ENCODE results near the gene RPL11. TPM values are rescaled to one million over a fixed set of nuclear protein-coding genes. Genes with fewer than 3 reads are reported as not detected.

Gene RPL11
- total RNA-seq, 3 donors from 2014 or later (not counting 1 experiment from before 2014, with no cell fraction given) = 609 to 795 (median 740) TPM

DNA sequence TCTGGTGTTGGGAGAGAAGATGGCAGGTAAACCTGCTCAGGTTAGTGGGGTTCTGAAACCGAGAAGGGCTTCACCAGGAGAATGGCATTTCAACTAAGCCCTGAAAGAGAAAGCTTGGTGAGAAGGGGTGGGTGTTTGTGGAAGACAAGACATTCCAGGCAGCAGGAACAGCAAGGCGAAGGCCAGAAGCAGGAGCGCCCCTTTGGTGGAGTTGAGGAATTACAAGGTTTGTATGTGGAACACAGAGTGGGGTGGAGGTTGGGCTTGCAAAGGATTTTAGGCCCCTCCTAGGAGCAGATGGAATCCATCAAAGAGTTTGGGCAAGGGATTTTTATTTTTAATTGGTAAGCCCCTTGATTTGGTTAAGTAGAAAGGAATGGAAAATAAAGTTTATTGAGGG is 26.9 kb downstream of the RPL11 start:
- Mint-ChIP-seq H3K4me1 (peaks cover 5 to 6% of the 10 kb centered on the region in 2 donors), H3K36me3 (no peaks in the 10 kb centered on the region), H3K4me3 (no peak overlapping the region), H3K9me3 (no peaks in the 10 kb centered on the region), H3K27ac (no peak overlapping the region), H3K27me3 (ENCODE audit: low read depth in 2 of 2) (no peaks in the 10 kb centered on the region)
- no peak for ATAC-seq
- Histone ChIP-seq H3K4me3 (ENCODE audit: low read length) (no peak overlapping the region), H3K9me3 (ENCODE audit: control insufficient read depth, insufficient read depth, low read length) (no peaks in the 10 kb centered on the region), H3K27me3 (ENCODE audit: control insufficient read depth, insufficient read depth, low read length) (no peaks in the 10 kb centered on the region), H3K27ac (ENCODE audit: low read length) (no peak overlapping the region), H3K4me1 (ENCODE audit: control insufficient read depth, insufficient read depth, low read length) (peaks cover 5% of the 10 kb centered on the region), H3K36me3 (ENCODE audit: control insufficient read depth, insufficient read depth, low read length) (no peaks in the 10 kb centered on the region)
- no peak for DNase-seq
- 95% methylated on average over 3 of the region's 3 CpGs for WGBS (ENCODE audit: insufficient coverage)
- TF ChIP-seq, protein P1, sequence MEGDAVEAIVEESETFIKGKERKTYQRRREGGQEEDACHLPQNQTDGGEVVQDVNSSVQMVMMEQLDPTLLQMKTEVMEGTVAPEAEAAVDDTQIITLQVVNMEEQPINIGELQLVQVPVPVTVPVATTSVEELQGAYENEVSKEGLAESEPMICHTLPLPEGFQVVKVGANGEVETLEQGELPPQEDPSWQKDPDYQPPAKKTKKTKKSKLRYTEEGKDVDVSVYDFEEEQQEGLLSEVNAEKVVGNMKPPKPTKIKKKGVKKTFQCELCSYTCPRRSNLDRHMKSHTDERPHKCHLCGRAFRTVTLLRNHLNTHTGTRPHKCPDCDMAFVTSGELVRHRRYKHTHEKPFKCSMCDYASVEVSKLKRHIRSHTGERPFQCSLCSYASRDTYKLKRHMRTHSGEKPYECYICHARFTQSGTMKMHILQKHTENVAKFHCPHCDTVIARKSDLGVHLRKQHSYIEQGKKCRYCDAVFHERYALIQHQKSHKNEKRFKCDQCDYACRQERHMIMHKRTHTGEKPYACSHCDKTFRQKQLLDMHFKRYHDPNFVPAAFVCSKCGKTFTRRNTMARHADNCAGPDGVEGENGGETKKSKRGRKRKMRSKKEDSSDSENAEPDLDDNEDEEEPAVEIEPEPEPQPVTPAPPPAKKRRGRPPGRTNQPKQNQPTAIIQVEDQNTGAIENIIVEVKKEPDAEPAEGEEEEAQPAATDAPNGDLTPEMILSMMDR (IDR thresholded peaks at IDR 0.05) = no peak
- intact Hi-C loops (cut with micrococcal nuclease) = no loop called here

DNA sequence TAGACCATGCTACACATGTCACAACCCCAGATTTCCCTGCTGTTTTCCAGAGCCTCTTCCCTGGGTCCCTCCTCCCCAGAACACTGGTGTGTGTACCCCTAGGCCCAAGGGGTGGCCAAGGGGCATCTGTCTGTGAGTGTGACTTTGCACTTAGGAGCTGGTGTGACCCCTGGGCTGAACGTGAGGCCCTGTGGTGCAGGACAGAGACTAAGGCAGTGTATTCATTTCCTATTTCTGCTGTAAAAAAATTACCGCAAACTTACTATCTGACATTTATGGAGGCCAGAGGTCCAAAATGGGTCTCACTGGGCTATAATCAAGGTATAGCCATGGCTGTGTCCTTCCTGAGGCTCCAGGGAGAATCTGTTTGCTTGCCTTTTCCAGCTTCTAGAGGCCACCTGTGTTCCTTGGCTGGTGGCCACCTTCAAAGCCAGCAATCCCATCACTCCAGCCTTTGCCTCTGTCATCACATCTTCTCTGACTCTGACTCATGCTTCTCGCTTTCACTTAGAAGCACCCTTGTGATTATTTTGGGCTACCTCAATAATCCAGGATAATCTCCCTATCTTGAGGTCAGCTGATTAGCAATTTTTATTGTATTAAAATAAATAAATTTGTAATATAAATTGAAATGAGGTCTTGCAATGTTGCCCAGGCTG is 27.7 kb downstream of the RPL11 start:
- WGBS (ENCODE audit: insufficient coverage) = 74% methylated on average over 3 of the region's 3 CpGs
- Mint-ChIP-seq H3K4me3 (no peak overlapping the region), H3K4me1 (peaks cover 5 to 6% of the 10 kb centered on the region in 2 donors), H3K9me3 (no peaks in the 10 kb centered on the region), H3K36me3 (no peaks in the 10 kb centered on the region), H3K27me3 (ENCODE audit: low read depth in 2 of 2) (no peaks in the 10 kb centered on the region), H3K27ac (no peak overlapping the region)
- Histone ChIP-seq H3K27ac (ENCODE audit: low read length) (no peak overlapping the region), H3K27me3 (ENCODE audit: control insufficient read depth, insufficient read depth, low read length) (no peaks in the 10 kb centered on the region), H3K9me3 (ENCODE audit: control insufficient read depth, insufficient read depth, low read length) (no peaks in the 10 kb centered on the region), H3K36me3 (ENCODE audit: control insufficient read depth, insufficient read depth, low read length) (no peaks in the 10 kb centered on the region), H3K4me3 (ENCODE audit: low read length) (no peak overlapping the region), H3K4me1 (ENCODE audit: control insufficient read depth, insufficient read depth, low read length) (peaks cover 5% of the 10 kb centered on the region)
- intact Hi-C loops (cut with micrococcal nuclease) = no loop called here
- DNase-seq (no peak), ATAC-seq (no peak)
- TF ChIP-seq, protein P1 (IDR thresholded peaks at IDR 0.05) = no peak

DNA sequence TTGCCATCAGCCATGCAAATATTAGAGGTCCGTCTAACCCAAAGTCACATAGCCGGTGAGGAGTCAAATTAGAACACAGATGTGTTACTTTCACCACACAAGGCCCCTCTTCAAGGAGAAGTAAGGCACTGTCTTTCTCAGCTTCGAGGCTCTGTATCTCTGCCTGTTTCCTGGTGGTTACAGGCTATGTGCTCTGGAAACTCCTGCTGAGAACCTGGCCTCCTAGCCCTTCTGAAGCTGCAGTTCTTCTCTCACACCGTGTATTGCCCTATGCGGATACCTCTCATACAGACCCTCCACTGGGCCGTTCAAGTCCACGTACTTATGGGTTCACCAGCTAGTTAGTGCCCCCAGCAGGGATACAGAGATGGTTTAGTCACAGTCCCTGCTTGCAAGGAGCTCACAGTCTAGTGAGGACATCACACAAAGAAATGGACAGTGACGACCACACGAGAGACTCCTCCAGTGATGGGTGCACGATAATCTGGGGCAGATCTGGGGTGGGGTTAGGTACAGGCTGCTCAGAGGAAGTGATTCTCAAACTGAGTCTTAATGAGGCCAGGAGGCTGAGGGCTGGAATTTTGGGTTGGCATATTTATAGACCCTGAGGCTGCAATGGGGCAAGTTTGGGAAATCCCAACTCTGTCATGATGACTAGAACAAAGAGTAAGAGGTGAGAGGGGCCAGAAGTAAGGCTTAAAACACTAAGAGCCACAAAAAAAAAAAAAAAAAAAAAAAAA is 28.8 kb downstream of the RPL11 start:
- ATAC-seq (peak in 2 of 3 donors; percentile 44 to 57), DNase-seq (peak in 1 of 2 donors; percentile 49)
- H3K27ac Mint-ChIP-seq = peak overlapping the region in 1 of 2 donors; percentile 33
- H3K4me3 Mint-ChIP-seq = no peak overlapping the region
- H3K36me3 Mint-ChIP-seq = no peaks in the 10 kb centered on the region
- Histone ChIP-seq H3K9me3 (ENCODE audit: control insufficient read depth, insufficient read depth, low read length) (no peaks in the 10 kb centered on the region), H3K4me3 (ENCODE audit: low read length) (no peak overlapping the region), H3K27ac (ENCODE audit: low read length) (peak overlapping the region; percentile 51), H3K36me3 (ENCODE audit: control insufficient read depth, insufficient read depth, low read length) (no peaks in the 10 kb centered on the region), H3K27me3 (ENCODE audit: control insufficient read depth, insufficient read depth, low read length) (no peaks in the 10 kb centered on the region), H3K4me1 (ENCODE audit: control insufficient read depth, insufficient read depth, low read length) (peaks cover 5% of the 10 kb centered on the region)
- intact Hi-C loops (cut with micrococcal nuclease) = no loop called here
- no peaks in the 10 kb centered on the region for H3K9me3 Mint-ChIP-seq
- WGBS (ENCODE audit: insufficient coverage) = 45% methylated on average over 10 of the region's 10 CpGs
- H3K4me1 Mint-ChIP-seq = peaks cover 5 to 6% of the 10 kb centered on the region in 2 donors
- no peaks in the 10 kb centered on the region for H3K27me3 Mint-ChIP-seq (ENCODE audit: low read depth in 2 of 2)
- TF ChIP-seq, protein P1 (IDR thresholded peaks at IDR 0.05) = no peak
